ENCODE data around the gene CERK.
"Not testable (repeated sequence)": the region's sequence is repeated elsewhere in the genome, so short reads cannot be mapped to it uniquely, and the experiment has no call there.

CERK gene

GRCh38 chr22:46648225-46648820 is 89.7 kb downstream of the CERK start:
- not testable (repeated sequence) for DNase-seq (ENCODE audit: low read depth in 2 of 2)

GRCh38 chr22:46646531-46647215 is 91.4 kb downstream of the CERK start:
- DNase-seq (ENCODE audit: low read depth in 2 of 2): no peak

GRCh38 chr22:46642840-46643480 is 95.1 kb downstream of the CERK start:
- not testable (repeated sequence) for DNase-seq (ENCODE audit: low read depth in 2 of 2)

GRCh38 chr22:46641811-46642266 is 96.2 kb downstream of the CERK start:
- no peak for DNase-seq (ENCODE audit: low read depth in 2 of 2)

GRCh38 chr22:46640293-46641055 is 97.6 kb downstream of the CERK start:
- DNase-seq (ENCODE audit: low read depth in 2 of 2): no peak

- no peak for DNase-seq (ENCODE audit: low read depth in 2 of 2)
Measured at GRCh38 chr22:46639843-46640242, 98.2 kb downstream of the CERK start.

- no peak for DNase-seq (ENCODE audit: low read depth in 2 of 2)
Measured at GRCh38 chr22:46638601-46639431, 99.2 kb downstream of the CERK start.

GRCh38 chr22:46637711-46638600 is 100.1 kb downstream of the CERK start:
- no peak for DNase-seq (ENCODE audit: low read depth in 2 of 2)

- no peak for DNase-seq (ENCODE audit: low read depth in 2 of 2)
Measured at GRCh38 chr22:46636221-46637002, 101.6 kb downstream of the CERK start.

- DNase-seq (ENCODE audit: low read depth in 2 of 2): no peak
Measured at GRCh38 chr22:46635756-46636155, 102.3 kb downstream of the CERK start.

- not testable (repeated sequence) for DNase-seq (ENCODE audit: low read depth in 2 of 2)
Measured at GRCh38 chr22:46634973-46635685, 102.9 kb downstream of the CERK start.
